Colonic mucosa (tissue), 4 donors: ENCODE measurements around the gene SPOP. TPM values are rescaled to one million over a fixed set of nuclear protein-coding genes. Genes with fewer than 3 reads are reported as not detected.
"Not testable (repeated sequence)": the region's sequence is repeated elsewhere in the genome, so short reads cannot be mapped to it uniquely, and the experiment has no call there.

Source experiments
- DNase-seq: peaks from one replicate; pipeline ENCODE4 v3.0.0-alpha.2; 2020
- H3K27ac ChIP-seq: fragments of 200-600 bp; one replicate; pipeline ENCODE4 v1.8.0; 2021
- H3K27me3 ChIP-seq: fragments of 200-600 bp; one replicate; pipeline ENCODE4 v1.8.0; 2021
- H3K36me3 ChIP-seq: fragments of 200-600 bp; one replicate; pipeline ENCODE4 v1.8.0; 2021
- H3K4me1 ChIP-seq: fragments of 200-600 bp; one replicate; pipeline ENCODE4 v1.8.0; 2021; ENCODE audit warnings: mild to moderate bottlenecking
- H3K4me3 ChIP-seq: fragments of 200-600 bp; one replicate; pipeline ENCODE4 v1.8.0; 2021
- H3K9ac ChIP-seq, 2 donors: one replicate each; pipeline ENCODE4 v1.7.0; 2013; ENCODE audit warnings: control low read depth in 2 of 2, low read depth in 2 of 2, low read length in 2 of 2
- H3K9me3 ChIP-seq: fragments of 200-600 bp; one replicate; pipeline ENCODE4 v1.8.0; 2021
- CTCF ChIP-seq: fragments of 200-600 bp; IDR thresholded peaks from one replicate; pipeline ENCODE4 v1.8.0; 2022; ENCODE audit warnings: antibody characterized with exemption, mild to moderate bottlenecking
- intact Hi-C: fragments of 100-400 bp; cut with DNase I; formaldehyde crosslinking; loops from one replicate; pipeline ENCODE4 v1.14.1; 2022
- total RNA-seq, 2 donors: library from RNA; stranded (reverse); fragmentation: NEBNext Ultra II Directional in 1 of 2; extraction: Animal tissue kit (Norgen Biotek cat#: 25700) in 1 of 2; gene quantifications; one replicate each; pipeline ENCODE4 v1.2.1, GENCODE V29; 2021
- donor health status: healthy.
- donor health status: DM: no; HTN: no; CAD: no.
- donor health status: DM: no; HTN: no; CAD: no.

The SPOP gene
- total RNA-seq, 2 donors from 2014 or later = 60.5 to 83.2 TPM

- no peak overlapping the region for H3K4me3 ChIP-seq
- H3K9ac ChIP-seq = no peak overlapping the region
- H3K9me3 ChIP-seq = no peaks in the 10 kb centered on the region
- intact Hi-C loops = loop anchor here (5.0 kb wide), 1 partner anchor 281 kb away; no protein-coding TSS in a partner anchor
- H3K36me3 ChIP-seq = no peaks in the 10 kb centered on the region
- peaks cover 19% of the 10 kb centered on the region for H3K27me3 ChIP-seq
- peaks cover 7% of the 10 kb centered on the region for H3K4me1 ChIP-seq
- no peak overlapping the region for H3K27ac ChIP-seq
- TF ChIP-seq CTCF = no peak
- DNase-seq = no peak
Measured at GRCh38 chr17:49571283-49571682, 106.6 kb downstream of the SPOP start.

GRCh38 chr17:49570540-49571242, 107.2 kb downstream of the SPOP start:
- H3K4me1 ChIP-seq = peaks cover 3% of the 10 kb centered on the region
- H3K4me3 ChIP-seq = no peak overlapping the region
- H3K36me3 ChIP-seq = no peaks in the 10 kb centered on the region
- no peaks in the 10 kb centered on the region for H3K9me3 ChIP-seq
- TF ChIP-seq CTCF = no peak
- H3K9ac ChIP-seq = peak overlapping the region; percentile 26 to 46
- DNase-seq = no peak
- no peak overlapping the region for H3K27ac ChIP-seq
- intact Hi-C loops = loop anchor here (5.0 kb wide), 1 partner anchor 282 kb away; no protein-coding TSS in a partner anchor
- H3K27me3 ChIP-seq = peaks cover 13% of the 10 kb centered on the region

GRCh38 chr17:49568695-49569047, 109.2 kb downstream of the SPOP start:
- not testable (repeated sequence) for H3K27ac ChIP-seq, H3K36me3 ChIP-seq, DNase-seq, H3K9ac ChIP-seq, H3K9me3 ChIP-seq, H3K27me3 ChIP-seq, H3K4me3 ChIP-seq, H3K4me1 ChIP-seq
- intact Hi-C loops = loop anchor here (1.0 to 5.0 kb wide), 2 partner anchors 127 to 429 kb away; partner anchors contain the start of gene DLX3

- Histone ChIP-seq H3K9ac (peak overlapping the region; percentile 38 to 40), H3K9me3 (no peaks in the 10 kb centered on the region), H3K27ac (no peak overlapping the region), H3K4me3 (peak overlapping the region; percentile 29), H3K27me3 (no peaks in the 10 kb centered on the region), H3K36me3 (no peaks in the 10 kb centered on the region), H3K4me1 (peaks cover 3% of the 10 kb centered on the region)
- peak; percentile 96 for TF ChIP-seq CTCF
- peak; percentile 90 for DNase-seq
- intact Hi-C loops = loop anchor here (1.0 to 5.0 kb wide), 2 partner anchors 127 to 429 kb away; partner anchors contain the start of gene DLX3
Measured at GRCh38 chr17:49567871-49568694, 109.8 kb downstream of the SPOP start.

- intact Hi-C loops = loop anchor here (5.0 kb wide), 1 partner anchor 430 kb away; the partner anchor contains the start of gene DLX3
- Histone ChIP-seq H3K27me3 (no peaks in the 10 kb centered on the region), H3K4me1 (peaks cover 3% of the 10 kb centered on the region), H3K9me3 (no peaks in the 10 kb centered on the region), H3K27ac (no peak overlapping the region), H3K36me3 (no peaks in the 10 kb centered on the region), H3K9ac (no peak overlapping the region), H3K4me3 (no peak overlapping the region)
- no peak for DNase-seq
- TF ChIP-seq CTCF = no peak
Measured at GRCh38 chr17:49567104-49567521, 110.8 kb downstream of the SPOP start.
